GM19099 (cell line): ENCODE measurements around the gene GUCY2F.

Experiments used
- POLR2A ChIP-seq: IDR thresholded peaks from 3 replicates; pipeline ENCODE4 v1.6.1; 2011; ENCODE audit warnings: low read depth; ENCODE audit not compliant: insufficient read length; ENCODE audit errors: extremely low read depth

GUCY2F gene

DNA sequence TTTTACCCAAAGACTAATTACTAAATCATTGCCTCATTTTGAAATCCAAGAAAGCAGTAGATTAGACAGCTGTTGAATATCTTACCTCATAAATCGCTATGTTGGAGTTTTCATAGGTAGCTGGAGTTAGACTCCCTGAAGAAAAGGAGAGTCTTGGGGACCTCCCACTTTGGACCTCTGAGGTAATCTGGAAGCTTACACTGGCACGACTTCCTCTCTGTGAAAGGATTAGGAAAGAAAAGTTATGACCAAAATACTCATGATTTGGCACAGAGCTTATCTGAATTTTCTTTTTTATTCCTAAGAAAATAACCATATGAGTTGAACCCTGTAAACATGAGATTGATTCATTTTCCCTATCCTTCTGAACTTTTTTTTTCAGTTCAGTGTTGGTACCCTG lies 40.6 kb downstream of the GUCY2F start:
- no peak for TF ChIP-seq POLR2A

DNA sequence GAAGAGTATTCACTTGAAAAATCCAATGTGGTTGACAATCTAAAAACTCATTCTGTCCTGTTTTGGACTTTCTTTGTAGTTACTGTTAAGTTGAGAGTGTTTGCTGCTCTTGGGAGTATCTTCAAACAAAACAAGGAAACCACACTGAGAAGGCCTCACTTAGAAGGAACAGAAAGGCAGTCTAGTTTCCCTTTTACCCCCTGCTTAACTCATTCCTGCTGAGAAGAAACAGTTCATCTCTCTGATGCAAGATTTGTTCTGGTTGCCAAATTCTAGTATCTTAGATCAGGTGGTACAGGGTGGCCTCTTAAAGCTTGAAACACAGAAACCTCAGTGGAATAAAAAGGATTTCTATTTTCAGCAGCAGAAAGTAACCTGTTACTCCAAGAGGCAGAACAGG lies 41.4 kb downstream of the GUCY2F start:
- TF ChIP-seq POLR2A, result no peak

DNA sequence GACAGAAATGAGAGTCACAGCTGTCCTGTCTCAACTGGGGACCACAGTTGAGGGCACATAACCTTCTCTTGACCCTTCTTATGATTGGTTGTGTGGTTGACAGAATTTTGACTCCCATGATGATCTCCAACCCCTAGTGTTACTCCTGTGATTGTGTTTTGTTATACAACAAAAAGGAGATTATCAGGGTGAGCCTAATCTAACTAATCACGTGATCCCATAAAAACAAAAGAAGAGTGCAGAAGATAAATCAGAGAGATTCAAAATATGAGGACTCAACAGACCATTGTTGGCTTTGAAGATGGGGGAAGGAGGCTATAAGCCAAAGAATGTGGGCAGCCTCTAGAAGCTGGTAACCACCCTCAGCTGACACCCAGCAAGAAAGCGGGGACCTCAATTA lies 72.7 kb downstream of the GUCY2F start:
- TF ChIP-seq POLR2A, result no peak

DNA sequence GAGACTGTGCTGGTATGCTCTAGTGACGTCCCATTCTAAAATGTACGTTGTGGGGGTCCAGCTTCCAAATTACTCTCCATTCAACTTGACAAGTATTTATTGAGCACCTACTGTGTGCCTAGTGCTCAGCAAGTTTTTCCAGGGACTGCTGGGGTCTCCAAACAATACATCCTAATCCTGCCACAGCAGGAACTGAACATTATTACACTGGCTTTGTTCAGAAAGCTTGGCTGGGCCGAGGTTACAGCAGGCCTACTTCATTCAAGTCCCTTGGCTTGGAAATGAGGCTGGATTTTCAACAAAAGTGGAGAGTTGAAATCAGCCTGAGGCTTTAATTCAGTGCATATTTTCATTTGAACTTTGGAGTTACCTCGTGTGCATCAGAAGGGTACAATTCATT lies 78.0 kb downstream of the GUCY2F start:
- no peak for TF ChIP-seq POLR2A

DNA sequence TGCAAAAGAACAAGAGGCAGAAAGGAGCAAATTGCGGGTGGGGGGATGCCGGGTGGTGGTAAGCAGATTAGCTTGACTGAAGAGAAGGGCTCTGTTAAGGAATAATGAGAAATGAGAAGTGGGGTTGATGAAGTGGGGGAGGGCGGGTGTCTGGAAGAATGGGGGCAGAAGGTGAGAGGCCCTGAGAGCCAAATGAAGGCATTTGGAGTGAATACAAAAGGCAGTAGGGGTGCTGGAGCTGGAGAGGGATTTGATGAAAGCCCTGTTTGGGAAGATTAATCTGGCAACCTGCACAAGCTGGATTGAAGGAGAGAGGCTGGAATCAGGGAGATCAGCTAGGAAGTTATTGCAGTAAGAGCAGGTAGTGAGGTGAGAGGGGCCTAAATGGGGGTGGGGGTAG lies 82.1 kb downstream of the GUCY2F start:
- no peak for TF ChIP-seq POLR2A

DNA sequence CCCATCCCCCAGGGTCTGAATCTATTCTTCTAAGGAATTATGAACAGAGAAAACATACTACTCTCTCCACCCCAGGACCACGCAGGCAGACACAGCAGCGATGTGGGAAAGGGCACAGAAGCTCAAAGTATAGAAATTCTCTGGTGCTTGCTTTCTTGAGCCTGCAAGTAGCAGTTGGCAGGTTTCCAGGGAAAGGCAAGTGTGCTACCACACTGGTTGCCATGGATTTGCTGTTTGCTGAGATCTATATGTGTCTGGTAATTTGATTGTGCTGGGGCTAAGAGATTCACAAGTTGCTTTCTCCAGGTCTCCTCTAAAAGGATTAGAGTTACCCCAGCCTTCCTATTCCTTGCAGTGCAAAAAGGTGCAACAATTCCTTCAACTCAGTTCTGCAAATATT lies 83.1 kb downstream of the GUCY2F start:
- TF ChIP-seq POLR2A, result no peak

DNA sequence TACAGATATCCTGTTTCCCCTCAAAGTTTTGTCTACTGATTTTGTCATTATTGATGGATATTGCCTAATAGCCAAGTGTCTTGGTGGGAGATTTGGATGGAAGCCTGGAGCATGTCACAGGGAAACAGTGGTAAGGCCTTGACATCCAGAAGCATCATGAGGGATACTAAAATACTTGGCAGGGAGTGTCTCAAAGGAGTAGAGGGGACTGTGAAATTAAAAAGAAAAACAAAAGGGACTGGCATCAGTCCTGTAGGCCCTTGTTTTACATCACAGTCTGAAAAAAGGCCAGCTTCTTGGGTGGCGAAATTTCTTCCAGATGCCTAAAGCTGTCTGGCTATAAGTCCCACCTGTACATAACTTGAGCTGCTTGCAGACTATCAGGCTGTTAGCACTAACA lies 83.8 kb downstream of the GUCY2F start:
- no peak for TF ChIP-seq POLR2A

DNA sequence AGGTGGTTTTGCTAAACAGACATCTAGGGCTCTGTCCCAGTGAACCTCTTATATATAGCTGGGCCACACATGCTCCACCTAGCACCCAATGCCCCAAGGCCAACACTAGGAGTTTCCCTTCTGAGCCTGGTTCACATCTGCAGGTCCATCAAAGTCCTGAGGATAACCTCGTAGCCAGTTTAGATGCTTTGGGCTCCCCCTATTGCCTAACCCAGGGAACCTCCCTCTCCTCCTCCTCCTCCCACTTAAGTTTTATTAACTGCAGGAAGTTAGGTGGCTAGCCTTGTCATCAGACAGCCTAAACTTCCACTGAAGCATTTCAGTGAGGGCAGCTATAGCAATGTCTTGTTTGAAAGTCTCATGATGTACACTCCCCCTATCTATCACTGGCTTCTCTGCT lies 88.0 kb downstream of the GUCY2F start:
- no peak for TF ChIP-seq POLR2A

DNA sequence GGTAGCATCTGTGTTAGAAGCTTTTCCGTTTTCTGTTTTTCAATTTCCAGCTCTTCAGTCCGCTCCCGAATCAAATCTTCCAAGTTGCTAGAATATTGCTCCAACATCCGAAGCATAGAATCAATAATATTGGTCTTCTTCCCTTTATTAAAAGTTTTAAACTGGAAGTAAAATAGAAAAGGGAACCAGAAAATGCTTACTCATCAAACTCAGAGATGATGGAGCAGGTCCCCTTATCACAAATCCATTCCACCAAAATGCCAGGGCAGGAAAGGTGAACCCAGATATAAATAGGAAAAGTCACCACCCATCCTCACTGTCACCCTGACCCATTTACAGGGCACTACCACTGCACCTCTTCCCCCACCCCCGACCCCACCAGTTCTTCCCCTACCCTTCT lies 89.0 kb downstream of the GUCY2F start:
- TF ChIP-seq POLR2A, result no peak

DNA sequence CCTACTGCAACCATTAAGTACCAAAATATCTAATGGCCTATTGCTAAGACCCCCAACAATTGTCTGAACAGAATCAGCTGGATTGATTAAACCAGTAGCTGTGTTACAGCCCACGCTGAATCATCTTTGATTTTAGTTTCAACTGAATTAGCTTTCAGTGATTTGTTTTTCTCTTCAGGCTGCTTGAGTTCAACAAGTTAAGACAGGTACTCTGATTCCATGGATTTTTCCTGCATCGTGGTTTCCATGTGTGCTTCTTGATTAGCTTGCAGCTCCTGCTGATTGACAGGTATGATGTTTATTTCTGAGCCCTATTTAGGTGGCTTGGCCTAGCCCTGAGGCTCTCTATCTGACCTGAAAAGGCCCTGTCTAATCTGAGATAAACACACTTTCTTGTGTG lies 91.3 kb downstream of the GUCY2F start:
- TF ChIP-seq POLR2A, result no peak

DNA sequence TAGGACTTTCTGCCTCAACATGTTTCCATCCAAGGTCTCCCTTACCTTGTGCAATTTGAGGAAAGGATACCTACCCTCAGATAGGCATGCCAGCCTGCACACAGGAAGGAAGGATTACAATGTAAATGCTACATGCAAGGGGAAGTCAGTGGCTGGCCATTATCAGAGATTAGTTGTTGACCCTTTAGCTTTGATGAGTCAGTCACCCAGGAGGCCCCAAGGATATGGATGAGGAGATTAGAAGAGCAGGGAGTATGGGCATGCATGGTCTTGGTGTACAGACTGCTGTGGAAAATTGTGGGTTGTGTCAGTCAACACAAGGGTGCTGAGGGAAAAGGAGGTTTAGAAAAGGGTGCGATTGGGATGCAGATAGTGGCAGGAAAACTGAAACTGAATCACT lies 92.0 kb downstream of the GUCY2F start:
- TF ChIP-seq POLR2A, result no peak

DNA sequence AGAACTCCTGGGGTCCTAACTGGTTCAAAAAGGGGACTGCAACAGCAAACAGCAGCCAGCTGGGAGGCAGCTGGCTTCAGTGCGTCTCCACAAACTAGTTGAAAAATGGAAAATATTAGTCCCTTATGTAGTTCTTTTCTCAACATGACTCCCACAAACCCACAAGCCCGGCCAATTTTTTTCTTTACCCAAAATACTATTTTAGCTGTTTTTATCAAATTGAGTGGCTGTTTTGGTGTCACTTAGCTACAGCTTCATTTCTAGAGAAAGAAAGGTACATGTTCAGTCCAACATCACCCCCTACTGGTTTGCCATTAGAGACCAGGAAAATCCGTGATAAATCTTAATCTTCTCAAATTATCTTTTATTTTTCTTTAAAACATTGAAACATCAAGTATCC lies 97.2 kb downstream of the GUCY2F start:
- no peak for TF ChIP-seq POLR2A

DNA sequence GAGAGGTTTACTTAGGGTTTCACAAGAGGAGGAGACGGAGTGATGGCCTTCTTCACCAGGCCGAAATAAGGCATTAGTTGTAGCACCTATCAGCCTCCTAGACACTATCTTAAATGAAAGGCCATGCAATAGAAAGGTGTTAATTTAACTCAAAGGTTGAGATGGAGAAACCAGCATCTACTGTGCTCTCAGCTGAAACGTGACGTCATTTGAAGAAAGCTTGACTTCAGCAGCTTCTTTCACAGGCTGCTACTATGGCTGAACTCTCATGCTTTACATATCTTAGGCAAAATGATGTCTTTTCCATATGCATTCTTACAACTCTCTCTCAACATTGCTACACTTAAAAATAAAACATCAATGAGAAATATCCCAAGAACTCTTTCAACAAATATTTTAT lies 99.6 kb downstream of the GUCY2F start:
- no peak for TF ChIP-seq POLR2A

DNA sequence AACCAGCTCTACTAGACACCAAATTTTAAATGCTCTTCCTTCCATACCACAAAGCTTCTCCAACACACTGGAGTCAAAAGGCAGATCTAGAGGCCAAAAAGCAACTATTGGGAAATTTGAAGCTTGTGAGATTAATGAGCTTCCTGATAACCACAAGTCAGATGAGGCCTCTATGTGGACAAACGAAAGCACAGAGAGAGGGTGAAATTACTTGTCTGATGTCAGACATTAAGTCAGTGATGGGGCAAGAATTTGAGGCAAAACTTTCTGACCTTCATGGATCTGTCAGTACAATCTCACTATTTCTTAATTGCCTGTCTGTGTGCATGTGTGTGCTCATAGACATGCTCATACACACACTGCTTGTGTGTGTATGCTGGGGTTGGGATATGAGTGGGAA lies 103.6 kb downstream of the GUCY2F start:
- TF ChIP-seq POLR2A, result no peak

DNA sequence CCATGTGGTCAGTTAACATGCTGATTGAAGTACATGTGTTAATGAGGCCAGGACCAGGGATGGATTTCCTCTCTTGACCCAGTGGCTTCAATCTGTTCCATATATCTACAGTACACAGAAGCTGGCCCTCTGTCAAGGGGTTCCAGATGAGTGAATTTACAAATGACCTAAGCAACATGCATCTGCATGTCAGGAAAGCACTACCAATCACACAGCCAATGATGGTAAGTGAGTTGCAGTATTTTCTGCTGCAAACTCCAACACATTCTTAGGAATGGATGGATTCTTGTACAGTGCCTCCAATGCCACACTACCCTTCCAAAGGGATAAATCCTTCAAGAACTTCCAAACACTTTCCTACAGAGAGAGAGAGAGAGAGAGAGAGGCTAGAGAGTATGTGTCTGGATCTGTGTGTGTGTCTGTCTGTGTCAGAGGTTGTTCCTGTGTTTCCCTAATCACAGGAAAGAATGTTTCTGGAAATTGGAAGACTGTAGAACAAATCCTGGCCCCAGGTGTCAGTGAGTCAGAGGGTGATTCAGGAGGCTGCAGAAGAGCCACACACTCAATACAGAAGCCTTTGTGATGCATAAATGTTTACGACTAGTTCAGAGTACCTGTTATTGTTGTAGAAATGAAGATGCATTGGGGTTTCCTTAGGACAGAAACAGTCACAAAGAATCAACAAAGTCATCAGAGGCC lies 107.5 kb downstream of the GUCY2F start:
- TF ChIP-seq POLR2A, result no peak

DNA sequence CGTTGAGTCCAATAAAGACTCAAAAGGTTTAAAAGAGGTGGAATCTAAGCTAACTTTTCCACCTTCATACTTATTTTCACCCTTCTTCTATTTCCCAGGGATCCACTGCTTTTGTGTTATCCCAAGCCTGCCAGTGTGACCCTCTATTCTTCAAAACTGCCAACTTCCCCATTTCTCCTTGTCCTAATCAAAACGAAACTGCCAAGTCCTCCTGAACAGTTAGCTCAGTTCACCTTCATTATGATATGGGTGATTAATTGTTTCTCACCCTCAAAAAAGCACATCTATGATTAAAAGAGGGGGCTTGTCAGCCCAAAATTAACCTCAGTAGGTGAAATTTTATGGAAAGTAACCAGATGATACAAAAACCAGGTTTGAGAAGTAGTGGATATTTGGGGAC lies 108.4 kb downstream of the GUCY2F start:
- TF ChIP-seq POLR2A, result no peak

DNA sequence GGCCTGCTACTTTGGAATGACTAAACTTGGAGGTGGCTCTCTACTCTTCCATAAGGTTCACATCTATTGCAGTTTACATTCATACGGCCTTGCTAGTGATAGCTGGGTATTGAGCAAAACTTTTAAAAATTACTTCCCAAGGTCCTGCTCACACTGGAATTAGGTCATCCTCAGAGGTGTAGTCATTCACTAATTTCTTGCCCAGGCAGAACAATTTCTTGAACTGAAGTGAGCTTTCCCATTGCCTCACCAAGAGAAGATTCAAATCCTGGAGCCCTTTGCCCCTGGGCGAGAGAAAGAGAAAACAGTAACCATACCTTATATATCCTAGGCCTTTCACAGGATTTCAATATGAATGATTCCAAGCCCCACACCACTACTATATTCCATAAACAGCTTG lies 109.2 kb downstream of the GUCY2F start:
- TF ChIP-seq POLR2A, result no peak
